H1 (cell line): Measurements from ENCODE around the gene LPGAT1.

Experiments used
- BACH1 ChIP-seq: IDR thresholded peaks from 2 replicates; pipeline ENCODE4 v1.6.1; 2012; ENCODE audit warnings: low read length, improper control_type of control experiment
- SP2 ChIP-seq: IDR thresholded peaks from 2 replicates; pipeline ENCODE4 v1.6.1; 2012; ENCODE audit warnings: mild to moderate bottlenecking, low read length, inconsistent platforms
- TF ChIP-seq, protein P1 (sequence below), 3 experiments: IDR thresholded peaks; 1 replicate in 2 of 3; 2 replicates in 1 of 3; pipeline versions ENCODE4 v1.5.1 to v1.6.1; 2011; ENCODE audit warnings: low read length in 3 of 3, mild to moderate bottlenecking in 3 of 3, inconsistent platforms in 2 of 3, low read depth in 1 of 3, moderate library complexity in 1 of 3; ENCODE audit not compliant: insufficient read depth in 1 of 3; ENCODE audit errors: control extremely low read depth in 1 of 3
- TF ChIP-seq, protein P2 (sequence below): IDR thresholded peaks from 2 replicates; pipeline ENCODE4 v1.6.1; 2012; ENCODE audit warnings: inconsistent platforms

DNA sequence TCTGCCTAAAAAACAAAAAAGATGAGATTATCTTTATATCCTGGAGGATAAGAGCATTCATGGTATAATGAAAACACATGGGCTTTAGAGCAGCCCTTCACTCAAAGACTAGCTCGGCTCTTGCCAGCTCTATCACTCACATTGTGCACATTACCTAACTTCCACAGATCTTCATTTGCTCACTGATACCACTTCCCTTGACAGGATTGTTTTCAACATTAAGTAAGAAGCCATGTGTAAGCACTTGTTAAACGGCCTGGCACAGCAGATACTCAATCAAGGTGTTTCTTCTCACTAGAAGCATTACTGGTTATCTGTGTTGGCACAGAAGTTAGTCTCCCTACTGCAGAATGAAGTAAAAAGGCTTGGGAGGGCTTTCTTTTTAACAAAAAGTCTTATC lies 18.7 kb downstream of the LPGAT1 start:
- TF ChIP-seq, protein P1, sequence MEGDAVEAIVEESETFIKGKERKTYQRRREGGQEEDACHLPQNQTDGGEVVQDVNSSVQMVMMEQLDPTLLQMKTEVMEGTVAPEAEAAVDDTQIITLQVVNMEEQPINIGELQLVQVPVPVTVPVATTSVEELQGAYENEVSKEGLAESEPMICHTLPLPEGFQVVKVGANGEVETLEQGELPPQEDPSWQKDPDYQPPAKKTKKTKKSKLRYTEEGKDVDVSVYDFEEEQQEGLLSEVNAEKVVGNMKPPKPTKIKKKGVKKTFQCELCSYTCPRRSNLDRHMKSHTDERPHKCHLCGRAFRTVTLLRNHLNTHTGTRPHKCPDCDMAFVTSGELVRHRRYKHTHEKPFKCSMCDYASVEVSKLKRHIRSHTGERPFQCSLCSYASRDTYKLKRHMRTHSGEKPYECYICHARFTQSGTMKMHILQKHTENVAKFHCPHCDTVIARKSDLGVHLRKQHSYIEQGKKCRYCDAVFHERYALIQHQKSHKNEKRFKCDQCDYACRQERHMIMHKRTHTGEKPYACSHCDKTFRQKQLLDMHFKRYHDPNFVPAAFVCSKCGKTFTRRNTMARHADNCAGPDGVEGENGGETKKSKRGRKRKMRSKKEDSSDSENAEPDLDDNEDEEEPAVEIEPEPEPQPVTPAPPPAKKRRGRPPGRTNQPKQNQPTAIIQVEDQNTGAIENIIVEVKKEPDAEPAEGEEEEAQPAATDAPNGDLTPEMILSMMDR (IDR thresholded peaks at IDR 0.05; ENCODE audit: control extremely low read depth in 1 of 3, insufficient read depth in 1 of 3, low read depth in 1 of 3, low read length in 3 of 3), result no peak
- TF ChIP-seq BACH1 (no peak), SP2 (no peak)
- TF ChIP-seq, protein P2, sequence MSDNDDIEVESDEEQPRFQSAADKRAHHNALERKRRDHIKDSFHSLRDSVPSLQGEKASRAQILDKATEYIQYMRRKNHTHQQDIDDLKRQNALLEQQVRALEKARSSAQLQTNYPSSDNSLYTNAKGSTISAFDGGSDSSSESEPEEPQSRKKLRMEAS, result no peak
